Articular chondrocyte of knee joint (primary cell): Measurements from ENCODE around the gene TMEM233. TPM values are rescaled to one million over a fixed set of nuclear protein-coding genes. Genes with fewer than 3 reads are reported as not detected.

Experiments used
- small RNA-seq: library from RNA; depleted of rRNA; stranded (forward); fragments of <200 nt; gene quantifications from one replicate; pipeline ENCODE3, GENCODE V24; 2012
- total RNA-seq: library from RNA; depleted of rRNA; stranded (reverse); fragments of >200 nt; gene quantifications from 2 replicates; pipeline ENCODE4 v1.2.3, GENCODE V29; 2012

Gene TMEM233
- total RNA-seq: under 0.01 and 0.32 TPM in 2 replicates

GRCh38 chr12:119593578-119594398 is at the start of gene TMEM233:
Gene TMEM233 (plus strand): TSS chr12:119593774. CDS start chr12:119593849, 75 bp downstream.

GRCh38 chr12:119667577-119668323 is 74.2 kb downstream of the TMEM233 start, which contains the start of gene PRKAB1:
Gene PRKAB1 (plus strand): TSS chr12:119668133. CDS start chr12:119668245, 112 bp downstream.

Small RNA genes lying within 50 kb of the gene (small RNA-seq; reads per million reads assigned to genes)
- gene RN7SKP197: not detected

Other genes with a start within 250 kb of the TMEM233 start
- 13.7 and 18.4 TPM in 2 replicates for gene PRKAB1, start 74.4 kb downstream of the TMEM233 start, total RNA-seq